GM18861 (cell line): Measurements from ENCODE around the gene RAB40B.

Experiments
- ATAC-seq: cut with Tn5 transposase; IDR thresholded peaks from one replicate; pipeline ENCODE4 v1.9.1; 2021; ENCODE audit not compliant: unreplicated experiment

RAB40B gene

DNA sequence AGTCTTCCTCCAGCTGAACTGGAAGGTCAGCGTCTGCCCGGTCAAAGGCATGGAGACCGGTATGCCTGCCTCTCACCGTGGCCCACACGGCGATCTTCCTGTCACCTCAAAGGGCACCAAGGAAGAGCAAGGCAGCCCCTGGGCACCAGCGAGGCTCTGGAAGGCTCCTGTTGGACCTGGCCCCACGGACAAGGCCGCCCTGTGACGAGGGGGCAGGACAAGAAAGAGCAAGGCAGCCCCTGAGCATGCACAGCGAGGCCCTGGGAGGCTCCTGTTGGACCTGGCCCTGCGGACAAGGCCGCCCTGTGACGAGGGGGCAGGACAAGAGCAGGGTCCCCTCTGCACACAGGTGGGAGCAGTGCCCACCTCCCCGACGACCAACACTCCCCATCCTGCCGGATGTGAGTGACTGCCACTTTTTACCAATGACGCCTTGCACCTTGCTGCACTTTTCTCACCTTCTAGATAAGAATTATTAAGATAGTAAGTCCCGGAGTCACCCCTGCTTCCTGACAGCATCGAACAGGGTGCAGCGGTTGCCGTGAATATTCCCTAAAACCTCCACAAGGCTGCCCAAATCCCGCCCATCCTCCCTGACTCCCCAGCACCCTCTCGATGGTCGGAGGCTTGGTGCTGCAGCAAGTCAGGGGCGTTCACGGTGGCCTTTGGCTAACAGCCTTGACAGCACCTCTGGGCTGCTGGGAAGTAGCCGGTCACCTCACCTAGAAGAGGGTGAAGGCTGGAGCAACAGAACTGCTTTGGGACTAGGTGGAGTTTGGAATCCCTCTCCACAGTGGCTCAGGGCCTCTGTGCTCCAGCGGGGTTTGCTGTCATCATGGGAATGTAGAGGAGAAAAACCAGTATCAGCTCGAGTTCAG is 44.6 kb downstream of the RAB40B start:
- no peak for ATAC-seq

DNA sequence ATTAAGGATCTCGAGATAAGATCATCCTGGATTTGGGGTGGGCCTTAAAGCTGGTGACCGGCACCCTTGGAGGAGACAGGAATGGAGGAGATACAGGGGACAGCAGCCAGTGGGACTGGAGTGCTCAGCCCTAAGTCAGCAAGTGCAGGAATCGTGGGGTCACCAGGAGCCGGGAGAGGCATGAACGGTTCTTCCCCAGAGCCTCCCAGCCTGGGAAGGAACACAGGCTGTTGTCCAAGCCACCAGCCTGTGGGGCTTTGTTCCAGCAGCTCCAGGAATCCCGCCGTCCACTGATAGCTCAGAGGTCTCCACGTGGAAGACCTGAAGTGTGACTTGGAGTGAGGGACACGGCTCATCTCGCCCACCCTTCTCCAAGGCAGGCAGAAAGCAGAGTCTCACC is 47.8 kb downstream of the RAB40B start:
- no peak for ATAC-seq

DNA sequence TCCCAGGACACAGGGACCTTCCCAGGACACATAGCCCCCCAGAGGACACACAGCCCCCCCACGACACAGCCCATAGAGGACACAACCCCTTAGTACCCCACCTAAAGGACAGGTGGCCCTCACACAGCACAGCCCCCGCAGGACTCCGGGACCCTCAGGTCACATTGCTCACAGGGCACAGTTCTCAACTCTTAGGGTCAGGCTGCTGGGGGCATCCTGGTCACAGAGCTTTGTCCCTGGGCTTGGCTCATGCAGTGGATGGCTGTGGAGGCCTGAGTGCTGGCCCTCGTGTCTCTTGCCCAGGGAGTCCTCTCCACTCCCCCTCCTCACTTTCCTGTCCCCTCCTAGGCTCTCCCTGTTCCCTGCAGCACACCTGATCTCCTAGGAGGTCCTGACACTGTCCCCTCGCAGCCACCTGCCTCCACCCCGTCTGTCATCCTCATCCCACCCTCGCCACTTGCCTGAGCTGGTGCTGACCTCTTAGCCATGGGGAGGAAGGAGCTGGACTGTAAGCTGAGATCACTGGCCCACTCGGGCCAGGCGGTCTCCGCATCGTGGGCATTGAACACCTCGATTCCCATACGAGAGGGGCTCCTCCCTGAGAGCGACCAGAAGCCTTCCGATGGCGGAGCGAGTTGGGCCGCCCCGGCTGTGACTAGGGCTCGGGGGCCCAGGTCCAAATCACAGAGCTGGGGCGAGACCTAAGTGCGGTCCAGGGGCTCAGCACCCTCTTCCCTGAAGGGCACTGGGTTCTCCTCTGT is 48.8 kb downstream of the RAB40B start:
- no peak for ATAC-seq

- no peak for ATAC-seq
Measured at GRCh38 chr17:82648742-82649331, 49.7 kb downstream of the RAB40B start.

DNA sequence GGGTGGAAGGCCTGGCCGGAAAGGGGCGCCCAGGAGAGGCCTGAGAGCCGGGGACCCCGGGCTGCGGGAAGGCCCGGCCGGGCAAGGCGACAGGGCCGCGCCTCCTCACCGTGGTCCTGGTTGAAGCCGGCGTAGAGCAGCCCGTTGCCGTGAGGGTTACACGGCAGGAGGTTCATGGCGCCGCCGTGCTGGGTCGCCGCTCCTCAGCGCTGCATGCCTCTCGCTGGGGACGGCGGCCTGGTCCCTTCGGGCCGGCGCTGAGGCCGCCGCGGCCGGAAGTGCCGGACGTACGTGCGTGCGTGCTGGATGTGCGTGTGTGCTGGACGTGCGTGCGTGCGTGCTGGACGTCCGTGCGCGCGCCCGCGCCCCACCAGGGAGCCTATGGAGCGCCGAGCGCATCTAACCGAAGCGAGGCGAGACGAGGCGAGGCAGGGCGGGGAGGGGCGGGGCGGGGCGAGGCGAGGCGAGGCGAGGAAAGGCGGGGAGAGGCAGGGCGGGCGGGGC is 50.3 kb downstream of the RAB40B start, which contains the start of gene WDR45B:
WDR45B (minus strand) TSS at position 280 of the 504 bp plus-strand sequence; CDS start at position 176, 104 bp downstream.
- ATAC-seq = no peak

DNA sequence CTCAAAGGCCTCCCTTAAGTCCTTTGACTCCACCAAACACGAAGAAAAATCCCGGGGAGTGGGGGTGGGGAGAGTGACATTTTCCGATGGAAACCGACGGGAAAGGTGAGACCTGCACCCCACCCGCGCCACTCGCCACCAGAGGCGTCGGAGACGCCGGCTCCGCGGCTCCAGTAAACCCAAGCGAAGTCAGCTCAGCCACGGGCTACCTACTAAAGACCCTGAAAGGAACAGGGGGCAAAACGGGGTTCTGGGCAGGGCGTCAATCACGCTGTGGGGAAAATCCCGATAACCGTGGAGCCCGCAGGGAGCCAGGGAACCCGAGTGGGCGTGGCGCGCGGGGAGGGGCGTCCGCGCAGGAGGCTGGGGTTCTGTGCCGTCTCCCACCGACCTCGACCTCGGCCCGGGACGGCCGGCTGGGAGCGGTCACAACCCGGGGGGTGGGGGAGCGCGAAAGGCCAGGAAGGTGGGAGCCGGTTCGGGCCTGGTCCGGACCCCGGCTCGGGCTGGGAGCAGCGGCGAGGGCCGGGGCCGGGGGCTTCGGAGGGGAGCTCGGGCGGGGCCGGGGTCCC is 50.8 kb downstream of the RAB40B start:
- ATAC-seq = no peak

- ATAC-seq = no peak
Measured at GRCh38 chr17:82645516-82645915, 53.0 kb downstream of the RAB40B start.

DNA sequence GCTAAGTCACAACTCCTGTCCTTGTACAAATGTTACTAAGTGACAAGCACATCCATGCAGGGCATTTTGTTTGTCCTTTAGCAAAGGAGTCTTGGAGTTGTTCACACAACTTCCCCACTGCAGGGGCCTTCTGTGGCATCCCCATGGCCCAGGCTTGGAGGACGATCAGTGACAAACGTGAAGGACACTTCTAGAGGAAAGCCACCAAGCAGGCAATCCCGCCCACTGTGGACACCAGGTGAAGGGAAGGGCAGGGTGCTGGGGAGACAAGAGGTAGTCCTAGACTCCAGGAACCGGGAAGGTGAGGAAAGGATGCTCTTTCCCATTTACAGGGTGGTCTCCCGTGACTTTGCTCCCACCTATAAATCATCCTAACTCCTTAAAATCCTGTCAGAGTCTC is 54.4 kb downstream of the RAB40B start:
- no peak for ATAC-seq

GRCh38 chr17:82642022-82642421 is 56.5 kb downstream of the RAB40B start:
- ATAC-seq = no peak

GRCh38 chr17:82640036-82640435 is 58.5 kb downstream of the RAB40B start:
- no peak for ATAC-seq

DNA sequence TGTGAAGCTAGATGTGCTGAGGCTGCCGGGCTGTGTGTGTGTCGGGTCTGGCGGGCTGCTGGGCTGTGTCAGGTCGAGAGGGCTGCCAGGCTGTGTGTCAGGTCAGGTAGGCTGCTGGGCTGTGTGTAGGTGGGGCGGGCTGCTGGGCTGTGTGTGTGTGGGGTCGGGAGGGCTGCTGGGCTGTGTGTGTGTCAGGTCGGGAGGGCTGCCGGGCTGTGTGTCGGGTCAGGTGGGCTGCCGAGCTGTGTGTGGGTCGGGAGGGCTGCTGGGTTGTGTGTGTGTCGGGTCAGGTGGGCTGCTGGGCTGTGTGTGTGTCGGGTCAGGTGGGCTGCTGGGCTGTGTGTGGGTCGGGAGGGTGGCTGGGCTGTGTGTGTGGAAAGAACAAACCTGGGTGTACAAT is 58.9 kb downstream of the RAB40B start:
- ATAC-seq = no peak

DNA sequence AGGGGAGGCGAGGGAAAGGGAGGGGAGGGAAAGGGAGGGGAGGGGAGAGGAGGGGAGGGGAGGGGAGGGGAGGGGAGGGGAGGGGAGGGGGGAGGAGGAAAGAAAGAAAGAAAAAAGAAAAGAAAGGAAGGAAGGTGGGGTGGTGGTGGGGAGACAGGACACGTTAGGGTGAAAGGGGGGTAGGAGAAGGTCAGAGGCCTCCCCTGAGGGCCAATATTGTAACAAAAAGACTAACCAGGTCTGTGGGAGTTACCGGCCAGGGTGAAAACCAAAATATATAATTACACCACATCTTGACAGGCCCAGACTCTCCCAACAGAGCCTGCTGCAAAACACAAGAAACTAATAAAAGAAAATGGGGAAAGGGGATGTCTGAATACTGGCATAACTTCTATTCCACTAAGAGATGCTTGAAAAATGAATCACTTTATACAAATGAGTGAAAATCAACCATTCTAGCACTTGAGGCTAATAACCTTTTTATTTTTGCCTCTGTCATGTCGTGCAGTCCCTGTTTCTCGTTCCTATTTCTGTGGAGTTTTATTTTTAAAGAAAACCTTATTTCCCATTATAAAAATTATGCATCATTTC is 60.2 kb downstream of the RAB40B start:
- no peak for ATAC-seq

GRCh38 chr17:82636626-82637598 is 61.6 kb downstream of the RAB40B start:
- ATAC-seq = no peak

- ATAC-seq = no peak
Measured at GRCh38 chr17:82633343-82633742, 65.2 kb downstream of the RAB40B start.

- ATAC-seq = no peak
Measured at GRCh38 chr17:82632451-82632850, 66.0 kb downstream of the RAB40B start.

GRCh38 chr17:82631544-82631943 is 67.0 kb downstream of the RAB40B start:
- ATAC-seq = no peak

DNA sequence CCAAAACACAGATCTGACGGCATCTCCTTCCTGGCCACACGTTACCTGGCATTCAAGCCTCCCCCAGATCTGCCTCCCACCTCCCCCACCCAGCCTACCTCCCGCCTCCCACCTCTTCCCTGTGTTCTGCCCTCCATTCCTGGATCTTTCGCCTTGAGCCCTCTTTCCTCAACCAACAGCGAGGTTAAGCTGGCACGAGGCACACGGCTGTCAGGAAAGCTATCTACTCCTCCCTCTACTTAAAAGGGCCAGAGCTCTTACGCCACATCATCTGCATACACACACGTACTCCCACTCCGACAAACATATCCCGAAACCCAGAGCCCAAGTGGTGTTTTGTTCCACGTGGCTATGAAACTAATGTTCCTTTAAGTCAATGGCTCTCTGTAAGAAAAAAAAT is 68.3 kb downstream of the RAB40B start:
- no peak for ATAC-seq

DNA sequence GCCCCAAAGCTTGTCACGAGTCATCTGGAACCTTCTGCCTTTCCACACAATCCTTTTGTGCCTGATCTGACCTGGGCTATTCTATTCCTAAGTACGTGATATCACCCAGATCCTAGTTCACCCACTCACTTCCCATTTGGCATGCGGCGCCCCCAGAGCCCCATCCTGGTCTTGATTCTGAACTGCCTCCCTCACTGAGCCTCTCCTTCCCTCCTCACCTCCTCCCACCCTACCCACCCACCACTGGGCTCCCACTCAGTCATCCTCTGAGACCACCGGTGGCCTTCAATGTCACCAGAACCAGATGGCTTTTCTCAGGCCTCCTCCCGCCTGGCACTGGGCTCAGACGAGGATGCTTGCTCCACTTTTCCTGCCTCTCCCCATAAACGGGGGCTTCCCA is 68.8 kb downstream of the RAB40B start:
- ATAC-seq = no peak

DNA sequence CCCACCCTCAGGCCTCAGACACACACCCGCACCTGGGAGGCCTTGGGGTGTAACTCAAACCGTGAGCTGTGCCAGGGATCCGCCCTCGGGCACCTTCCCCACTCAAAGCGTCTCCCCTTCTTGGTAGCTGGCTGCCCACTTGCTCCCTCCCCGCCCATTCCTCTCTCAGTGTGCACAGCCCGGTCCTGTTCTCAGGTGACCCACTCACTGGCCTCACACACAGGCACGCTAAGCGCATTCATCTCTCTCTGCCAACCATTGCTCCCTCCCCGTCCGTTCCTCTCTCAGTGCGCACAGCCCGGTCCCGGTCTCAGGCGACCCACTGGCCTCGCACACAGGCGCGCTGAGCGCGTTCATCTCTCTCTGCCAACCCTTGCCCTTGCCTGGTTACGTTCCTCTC is 71.1 kb downstream of the RAB40B start:
- ATAC-seq = no peak

- no peak for ATAC-seq
Measured at GRCh38 chr17:82623707-82624106, 74.8 kb downstream of the RAB40B start.
